Right ventricle myocardium superior (tissue), 1 donor: ENCODE results near the gene ENOX1. TPM values are rescaled to one million over a fixed set of nuclear protein-coding genes. Genes with fewer than 3 reads are reported as not detected.

Experiments
- ATAC-seq: fragments of 200-7000 bp; cut with Tn5 transposase; one replicate; pipeline ENCODE4 v1.9.1; 2020; ENCODE audit warnings: mild to moderate bottlenecking; ENCODE audit not compliant: poor library complexity
- DNase-seq: peaks from one replicate; pipeline ENCODE4 v3.0.0-alpha.2; 2020
- intact Hi-C: fragments of 100-400 bp; cut with DNase I; formaldehyde crosslinking; loops from one replicate; pipeline ENCODE4 v1.11.2; 2022
- total RNA-seq: library from RNA; stranded (reverse); fragmentation: NEBNext Ultra II Directional; extraction: Animal tissue kit (Norgen Biotek cat#: 25700); gene quantifications from one replicate; pipeline ENCODE4 v1.2.1, GENCODE V29; 2021
- donor health status: DM: no; HTN: yes; CAD: no; lungs with severe emphysema.

Gene ENOX1
- total RNA-seq, 1 donor from 2014 or later = 7.5 TPM

- intact Hi-C loops = loop anchor here (5.0 kb wide), 1 partner anchor 501 kb away; no protein-coding TSS in a partner anchor
- no peak for ATAC-seq
- DNase-seq = no peak
Measured at GRCh38 chr13:43300865-43301264, 485.9 kb downstream of the ENOX1 start.

- DNase-seq (no peak), ATAC-seq (no peak)
- intact Hi-C loops = no loop called here
Measured at GRCh38 chr13:43299374-43299773, 487.4 kb downstream of the ENOX1 start.

GRCh38 chr13:43298816-43299215 is 488.0 kb downstream of the ENOX1 start:
- ATAC-seq (no peak), DNase-seq (no peak)
- intact Hi-C loops = no loop called here

GRCh38 chr13:43297967-43298678 is 488.6 kb downstream of the ENOX1 start:
- DNase-seq = no peak
- intact Hi-C loops = no loop called here
- no peak for ATAC-seq

- intact Hi-C loops = no loop called here
- ATAC-seq = no peak
Measured at GRCh38 chr13:43295825-43296564, 490.8 kb downstream of the ENOX1 start.

GRCh38 chr13:43295321-43295720 is 491.5 kb downstream of the ENOX1 start:
- intact Hi-C loops = no loop called here
- ATAC-seq (no peak), DNase-seq (no peak)

More at GRCh38 chr13:43295825-43296564, 490.8 kb downstream of the ENOX1 start:
- DNase-seq = no peak

- DNase-seq (no peak), ATAC-seq (no peak)
- intact Hi-C loops = no loop called here
Measured at GRCh38 chr13:43294412-43294811, 492.4 kb downstream of the ENOX1 start.

- ATAC-seq = no peak
- DNase-seq = no peak
- intact Hi-C loops = no loop called here
Measured at GRCh38 chr13:43293986-43294385, 492.8 kb downstream of the ENOX1 start.

- DNase-seq (no peak), ATAC-seq (no peak)
- intact Hi-C loops = no loop called here
Measured at GRCh38 chr13:43293561-43293960, 493.2 kb downstream of the ENOX1 start.

GRCh38 chr13:43293008-43293407 is 493.8 kb downstream of the ENOX1 start:
- ATAC-seq = no peak
- intact Hi-C loops = no loop called here
- no peak for DNase-seq

- intact Hi-C loops = no loop called here
- no peak for ATAC-seq
- no peak for DNase-seq
Measured at GRCh38 chr13:43291287-43292060, 495.3 kb downstream of the ENOX1 start.

- intact Hi-C loops = no loop called here
- DNase-seq (no peak), ATAC-seq (peak; percentile 23)
Measured at GRCh38 chr13:43289470-43290255, 497.1 kb downstream of the ENOX1 start.

GRCh38 chr13:43286751-43287150 is 500.0 kb downstream of the ENOX1 start:
- intact Hi-C loops = no loop called here
- DNase-seq (no peak), ATAC-seq (no peak)

- DNase-seq (no peak), ATAC-seq (peak; percentile 49)
- intact Hi-C loops = no loop called here
Measured at GRCh38 chr13:43285933-43286597, 500.7 kb downstream of the ENOX1 start.

GRCh38 chr13:43284162-43284561 is 502.6 kb downstream of the ENOX1 start:
- intact Hi-C loops = no loop called here
- DNase-seq = no peak

GRCh38 chr13:43279696-43280095 is 507.1 kb downstream of the ENOX1 start:
- ATAC-seq (no peak), DNase-seq (no peak)
- intact Hi-C loops = no loop called here

More at GRCh38 chr13:43284162-43284561, 502.6 kb downstream of the ENOX1 start:
- ATAC-seq = no peak

GRCh38 chr13:43278127-43278526 is 508.6 kb downstream of the ENOX1 start:
- DNase-seq (no peak), ATAC-seq (no peak)
- intact Hi-C loops = no loop called here

- ATAC-seq = no peak
- intact Hi-C loops = no loop called here
Measured at GRCh38 chr13:43277142-43277541, 509.6 kb downstream of the ENOX1 start.

More at GRCh38 chr13:43277142-43277541, 509.6 kb downstream of the ENOX1 start:
- DNase-seq = no peak
